ENCODE measurements around the gene TMEM231.

DNA sequence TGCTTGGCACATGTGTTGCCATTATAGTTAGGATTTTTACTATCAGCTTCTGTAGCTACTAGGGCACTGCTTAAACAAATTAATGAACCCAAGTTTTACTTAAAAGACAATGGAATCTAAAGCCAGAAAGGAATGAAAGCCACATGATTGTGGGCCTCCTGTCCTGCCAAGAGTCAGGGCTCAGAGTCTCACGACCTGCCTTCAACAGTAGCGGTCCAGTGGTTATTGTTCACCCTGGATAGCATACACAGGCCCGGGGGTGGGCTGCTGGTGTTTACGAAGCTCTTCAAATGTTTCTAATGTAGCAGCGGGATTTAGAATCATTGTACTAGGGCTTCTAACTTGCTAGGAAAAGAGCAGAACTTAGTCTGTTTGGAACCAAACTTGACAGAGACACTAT, 17.9 kb upstream of the TMEM231 start:
- TF ChIP-seq, protein P1, sequence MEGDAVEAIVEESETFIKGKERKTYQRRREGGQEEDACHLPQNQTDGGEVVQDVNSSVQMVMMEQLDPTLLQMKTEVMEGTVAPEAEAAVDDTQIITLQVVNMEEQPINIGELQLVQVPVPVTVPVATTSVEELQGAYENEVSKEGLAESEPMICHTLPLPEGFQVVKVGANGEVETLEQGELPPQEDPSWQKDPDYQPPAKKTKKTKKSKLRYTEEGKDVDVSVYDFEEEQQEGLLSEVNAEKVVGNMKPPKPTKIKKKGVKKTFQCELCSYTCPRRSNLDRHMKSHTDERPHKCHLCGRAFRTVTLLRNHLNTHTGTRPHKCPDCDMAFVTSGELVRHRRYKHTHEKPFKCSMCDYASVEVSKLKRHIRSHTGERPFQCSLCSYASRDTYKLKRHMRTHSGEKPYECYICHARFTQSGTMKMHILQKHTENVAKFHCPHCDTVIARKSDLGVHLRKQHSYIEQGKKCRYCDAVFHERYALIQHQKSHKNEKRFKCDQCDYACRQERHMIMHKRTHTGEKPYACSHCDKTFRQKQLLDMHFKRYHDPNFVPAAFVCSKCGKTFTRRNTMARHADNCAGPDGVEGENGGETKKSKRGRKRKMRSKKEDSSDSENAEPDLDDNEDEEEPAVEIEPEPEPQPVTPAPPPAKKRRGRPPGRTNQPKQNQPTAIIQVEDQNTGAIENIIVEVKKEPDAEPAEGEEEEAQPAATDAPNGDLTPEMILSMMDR (IDR thresholded peaks at IDR 0.05) = no peak
- TF ChIP-seq POLR2A (IDR thresholded peaks at IDR 0.05) (no peak), EP300 (IDR thresholded peaks at IDR 0.05) (no peak)
